Prostate gland (tissue), 2 donors: ENCODE data around the gene EPS15.

Experiments
- POLR2A ChIP-seq: fragments of 450-650 bp; IDR thresholded peaks from one replicate; pipeline ENCODE4 v1.6.1; 2016; ENCODE audit warnings: antibody characterized with exemption, mild to moderate bottlenecking
- TF ChIP-seq, protein P1 (sequence below), 4 experiments: fragments of 200-600 bp in 2 of 4; fragments of 450-650 bp in 2 of 4; sonication (generic) in 2 of 4; IDR thresholded peaks; 1 replicate in 3 of 4; 2 replicates in 1 of 4; pipeline ENCODE4 v1.5.1; 2016 to 2019; ENCODE audit warnings: antibody characterized with exemption in 4 of 4, mild to moderate bottlenecking in 2 of 4, moderate library complexity in 2 of 4

DNA sequence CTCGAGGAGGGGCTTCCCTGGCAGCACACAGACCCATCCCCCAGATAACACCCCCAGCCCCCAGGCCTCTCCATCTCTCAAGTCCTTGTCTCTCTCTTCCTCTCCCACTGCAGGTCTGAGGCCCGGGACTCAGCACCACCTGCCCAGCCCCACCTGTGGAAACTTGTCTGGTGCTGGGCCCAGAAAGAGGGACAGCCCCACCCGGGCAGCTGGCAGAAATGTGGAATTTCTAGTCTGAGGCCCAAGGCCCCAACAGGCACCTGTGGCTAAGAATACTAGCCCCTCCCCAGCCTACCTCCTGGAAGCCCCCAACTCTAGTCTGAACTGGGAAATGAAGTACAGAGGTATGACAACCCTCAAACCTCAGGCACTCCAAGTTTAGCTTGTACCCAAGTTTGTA, 204.1 kb downstream of the EPS15 start:
- TF ChIP-seq POLR2A, result no peak
- TF ChIP-seq, protein P1, sequence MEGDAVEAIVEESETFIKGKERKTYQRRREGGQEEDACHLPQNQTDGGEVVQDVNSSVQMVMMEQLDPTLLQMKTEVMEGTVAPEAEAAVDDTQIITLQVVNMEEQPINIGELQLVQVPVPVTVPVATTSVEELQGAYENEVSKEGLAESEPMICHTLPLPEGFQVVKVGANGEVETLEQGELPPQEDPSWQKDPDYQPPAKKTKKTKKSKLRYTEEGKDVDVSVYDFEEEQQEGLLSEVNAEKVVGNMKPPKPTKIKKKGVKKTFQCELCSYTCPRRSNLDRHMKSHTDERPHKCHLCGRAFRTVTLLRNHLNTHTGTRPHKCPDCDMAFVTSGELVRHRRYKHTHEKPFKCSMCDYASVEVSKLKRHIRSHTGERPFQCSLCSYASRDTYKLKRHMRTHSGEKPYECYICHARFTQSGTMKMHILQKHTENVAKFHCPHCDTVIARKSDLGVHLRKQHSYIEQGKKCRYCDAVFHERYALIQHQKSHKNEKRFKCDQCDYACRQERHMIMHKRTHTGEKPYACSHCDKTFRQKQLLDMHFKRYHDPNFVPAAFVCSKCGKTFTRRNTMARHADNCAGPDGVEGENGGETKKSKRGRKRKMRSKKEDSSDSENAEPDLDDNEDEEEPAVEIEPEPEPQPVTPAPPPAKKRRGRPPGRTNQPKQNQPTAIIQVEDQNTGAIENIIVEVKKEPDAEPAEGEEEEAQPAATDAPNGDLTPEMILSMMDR (IDR thresholded peaks at IDR 0.05), result no peak
